Adrenal gland (tissue), 12 donors: Measurements from ENCODE around the gene NCKAP5. TPM values are rescaled to one million over a fixed set of nuclear protein-coding genes. Genes with fewer than 3 reads are reported as not detected.

ENCODE experiments used
- DNase-seq, 7 donors: peaks; one replicate each; pipeline ENCODE4 v3.0.0-alpha.2; 2019 to 2020
- H3K27ac ChIP-seq, 5 donors: fragments of 200-600 bp; sonication (generic) in 4 of 5; 1 replicate in 3 of 5; 2 replicates in 2 of 5; pipeline versions ENCODE4 v1.5.1 to v1.8.0; 2016 to 2020; ENCODE audit warnings: mild to moderate bottlenecking in 1 of 5
- H3K27me3 ChIP-seq: fragments of 200-600 bp; 2 replicates; pipeline ENCODE4 v1.8.0; 2021
- H3K36me3 ChIP-seq, 2 donors: fragments of 200-600 bp; replicated peaks in 1 of 2; 1 replicate in 1 of 2; 2 replicates in 1 of 2; pipeline versions ENCODE4 v1.5.1 to v1.8.0; 2018 to 2022
- H3K4me1 ChIP-seq, 2 donors: fragments of 200-600 bp; replicated peaks in 1 of 2; 1 replicate in 1 of 2; 2 replicates in 1 of 2; pipeline versions ENCODE4 v1.5.1 to v1.8.0; 2018 to 2021
- H3K4me3 ChIP-seq, 4 donors: fragments of 200-600 bp; sonication (generic) in 3 of 4; one replicate each; pipeline ENCODE4 v1.5.1; 2016 to 2018
- H3K9me3 ChIP-seq, 3 donors: fragments of 200-600 bp; sonication (generic) in 1 of 3; replicated peaks in 1 of 3; 1 replicate in 2 of 3; 2 replicates in 1 of 3; pipeline versions ENCODE4 v1.5.1 to v1.8.0; 2016 to 2021
- CTCF ChIP-seq, 6 experiments: fragments of 450-650 bp in 4 of 6; fragments of 200-600 bp in 2 of 6; sonication (generic) in 1 of 6; IDR thresholded peaks; 1 replicate in 5 of 6; 2 replicates in 1 of 6; pipeline versions ENCODE4 v1.5.1 to v1.8.0; 2016 to 2021; ENCODE audit warnings: antibody characterized with exemption in 6 of 6, mild to moderate bottlenecking in 2 of 6, moderate library complexity in 1 of 6
- POLR2A ChIP-seq, 2 donors: fragments of 450-650 bp; IDR thresholded peaks; one replicate each; pipeline ENCODE4 v1.6.1; 2017; ENCODE audit warnings: antibody characterized with exemption in 2 of 2, mild to moderate bottlenecking in 2 of 2, moderate library complexity in 1 of 2
- WGBS, 4 donors: extraction: QIAGEN DNeasy Blood & Tissue Kit in 2 of 4; methylation state at CpG; one replicate each; pipeline versions ENCODE4 v1.1.5 to v1.1.7; 2013 to 2017; 5-methylcytosine and 5-hydroxymethylcytosine counted together
- intact Hi-C, 2 donors: fragments of 100-400 bp; cut with DNase I; formaldehyde crosslinking; loops; one replicate each; pipeline versions ENCODE4 v1.14.1 to v1.15.0; 2022 to 2023
- polyA plus RNA-seq, 3 donors: library from polyadenylated mRNA; stranded (reverse); fragments of 200-250 nt in 2 of 3; fragments of 350-450 nt in 1 of 3; fragmentation: Illumina TruSeq in 1 of 3; extraction: RNeasy Lipid Tissue Mini Kit (QIAGEN cat#74804) in 1 of 3; gene quantifications; one replicate each; pipeline ENCODE4 v1.2.3, GENCODE V29; 2013 to 2014
- total RNA-seq, 9 donors: library from RNA; depleted of rRNA in 4 of 9; stranded (reverse); fragments of >200 nt in 4 of 9; fragments of 120-200 nt in 1 of 9; fragmentation: NEBNext Ultra II Directional in 1 of 9; extraction: Animal tissue kit (Norgen Biotek cat#: 25700) in 1 of 9; gene quantifications; one replicate each; pipeline versions ENCODE4 v1.1.0 to v1.2.4, GENCODE V29; 2013 to 2023
- donor health status: healthy with polysubstance abuse.
- donor health status: Bipolar disorder and iron deficiency.
- donor health status: DM: yes; HTN: yes; CAD: no.
- donor health status: DM: no; HTN: no; CAD: no.
- donor health status: DM: no; HTN: no; CAD: no.
- donor health status: DM: yes; HTN: yes; CAD: no.

NCKAP5 gene
- total and polyA plus RNA-seq, 12 donors, result 0.06 to 3.1 (median 1.1) TPM

DNA sequence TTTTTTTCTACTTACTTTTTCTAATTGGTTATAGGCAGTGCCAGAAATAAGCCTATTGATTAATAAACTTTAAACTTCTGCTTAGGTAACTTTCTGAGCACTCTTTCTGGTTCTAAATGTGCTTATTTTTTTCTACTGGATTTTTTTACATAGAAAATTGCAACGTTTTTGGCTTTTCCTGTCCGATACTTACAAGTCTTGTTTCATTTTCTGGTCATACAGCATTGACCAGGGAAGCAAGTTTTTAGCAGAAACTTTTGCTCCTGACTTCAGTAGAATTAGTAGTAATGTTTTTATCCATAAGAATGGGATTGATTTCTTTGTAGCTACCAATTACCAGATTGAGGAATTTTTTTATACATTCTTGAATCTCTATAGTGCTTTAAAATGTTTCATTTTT is 36.9 kb downstream of the NCKAP5 start:
- intact Hi-C loops, result no loop called here
- H3K36me3 ChIP-seq, result no peaks in the 10 kb centered on the region
- no peak for DNase-seq
- H3K27me3 ChIP-seq, result no peaks in the 10 kb centered on the region
- no peak overlapping the region for H3K4me3 ChIP-seq
- H3K9me3 ChIP-seq, result no peaks in the 10 kb centered on the region
- H3K27ac ChIP-seq, result no peak overlapping the region
- WGBS, 4 donors, result 44 to 61% (median 49%) methylated on average over 2 of the region's 2 CpGs
- H3K4me1 ChIP-seq, result no peaks in the 10 kb centered on the region
- TF ChIP-seq CTCF (IDR thresholded peaks at IDR 0.05) (no peak), POLR2A (IDR thresholded peaks at IDR 0.05) (no peak)

DNA sequence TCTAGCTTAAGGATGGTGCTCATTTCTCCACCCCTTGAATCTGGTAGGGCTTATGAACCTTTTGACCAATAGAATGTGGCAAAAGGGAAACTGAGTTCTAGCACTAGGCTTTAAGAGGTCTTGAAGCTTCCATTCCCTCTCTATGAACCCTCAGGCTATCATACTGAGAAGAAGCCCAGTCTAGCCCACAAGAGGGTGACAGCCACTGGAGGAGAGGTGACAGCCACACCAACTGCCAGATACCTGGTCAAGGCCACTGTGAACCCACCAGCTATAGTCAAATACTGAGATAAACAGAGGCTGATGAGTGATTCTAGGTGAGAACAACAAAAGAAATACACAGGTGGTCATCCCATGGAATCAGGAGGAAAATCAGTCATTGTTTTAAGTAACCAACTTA is 37.6 kb downstream of the NCKAP5 start:
- H3K9me3 ChIP-seq, result no peaks in the 10 kb centered on the region
- intact Hi-C loops, result no loop called here
- no peaks in the 10 kb centered on the region for H3K4me1 ChIP-seq
- no peaks in the 10 kb centered on the region for H3K36me3 ChIP-seq
- no peak for TF ChIP-seq CTCF (IDR thresholded peaks at IDR 0.05)
- no peak for TF ChIP-seq POLR2A (IDR thresholded peaks at IDR 0.05)
- no peaks in the 10 kb centered on the region for H3K27me3 ChIP-seq
- no peak overlapping the region for H3K4me3 ChIP-seq
- DNase-seq, result no peak
- H3K27ac ChIP-seq, result no peak overlapping the region

DNA sequence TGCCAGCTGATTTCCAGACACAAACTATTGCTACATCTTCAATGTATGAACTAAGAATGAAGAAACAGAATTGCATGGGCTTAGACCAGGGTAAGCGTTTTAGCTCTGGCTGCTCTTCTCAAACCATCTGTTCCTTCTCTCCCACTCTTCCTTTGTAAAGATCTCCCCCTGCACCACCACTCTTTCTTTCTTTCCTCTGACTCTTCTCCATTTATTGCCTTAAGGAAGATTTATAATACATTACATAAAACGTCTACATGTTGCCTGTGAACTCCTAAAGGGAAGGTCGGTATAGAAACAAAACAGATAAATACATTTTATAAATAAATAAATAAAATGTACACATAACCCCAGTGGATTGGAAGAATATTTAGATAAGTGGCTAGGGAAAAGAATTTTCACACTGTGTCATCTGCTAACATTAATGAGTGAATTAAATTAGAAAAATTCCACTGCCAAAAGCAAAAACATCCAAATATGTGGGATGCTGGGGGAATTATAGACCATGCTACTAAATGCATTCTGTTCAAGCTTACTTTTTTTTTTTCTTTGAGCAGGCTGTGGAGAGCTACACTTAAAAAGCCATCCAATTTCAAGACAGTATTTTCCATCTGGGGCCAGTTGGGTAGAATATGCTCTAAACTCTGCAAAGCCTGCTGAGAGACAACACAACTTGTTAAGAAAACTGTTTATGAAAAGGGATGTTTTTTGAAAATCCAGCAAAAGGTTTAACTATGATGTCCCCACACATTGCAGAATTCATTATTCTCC is 41.5 kb downstream of the NCKAP5 start:
- no peaks in the 10 kb centered on the region for H3K9me3 ChIP-seq
- no peak overlapping the region for H3K4me3 ChIP-seq
- no peaks in the 10 kb centered on the region for H3K27me3 ChIP-seq
- H3K36me3 ChIP-seq, result no peaks in the 10 kb centered on the region
- intact Hi-C loops, result no loop called here
- H3K4me1 ChIP-seq, result no peaks in the 10 kb centered on the region
- no peak for DNase-seq
- H3K27ac ChIP-seq, result no peak overlapping the region
- TF ChIP-seq CTCF (IDR thresholded peaks at IDR 0.05) (no peak), POLR2A (IDR thresholded peaks at IDR 0.05) (no peak)
- WGBS, 4 donors, result 67 to 72% (median 68%) methylated on average over 3 of the region's 3 CpGs

GRCh38 chr2:133525613-133526529 is 42.4 kb downstream of the NCKAP5 start:
- H3K4me3 ChIP-seq, result no peak overlapping the region
- TF ChIP-seq CTCF (IDR thresholded peaks at IDR 0.05) (no peak), POLR2A (IDR thresholded peaks at IDR 0.05) (no peak)
- DNase-seq, result no peak
- H3K27ac ChIP-seq, result no peak overlapping the region
- H3K36me3 ChIP-seq, result no peaks in the 10 kb centered on the region
- intact Hi-C loops, result no loop called here
- no peaks in the 10 kb centered on the region for H3K4me1 ChIP-seq
- H3K27me3 ChIP-seq, result no peaks in the 10 kb centered on the region
- WGBS, 4 donors, result 71 to 85% (median 81%) methylated on average over 5 of the region's 5 CpGs
- no peaks in the 10 kb centered on the region for H3K9me3 ChIP-seq
